Measurements from ENCODE around the gene GPR62.

GPR62 gene

DNA sequence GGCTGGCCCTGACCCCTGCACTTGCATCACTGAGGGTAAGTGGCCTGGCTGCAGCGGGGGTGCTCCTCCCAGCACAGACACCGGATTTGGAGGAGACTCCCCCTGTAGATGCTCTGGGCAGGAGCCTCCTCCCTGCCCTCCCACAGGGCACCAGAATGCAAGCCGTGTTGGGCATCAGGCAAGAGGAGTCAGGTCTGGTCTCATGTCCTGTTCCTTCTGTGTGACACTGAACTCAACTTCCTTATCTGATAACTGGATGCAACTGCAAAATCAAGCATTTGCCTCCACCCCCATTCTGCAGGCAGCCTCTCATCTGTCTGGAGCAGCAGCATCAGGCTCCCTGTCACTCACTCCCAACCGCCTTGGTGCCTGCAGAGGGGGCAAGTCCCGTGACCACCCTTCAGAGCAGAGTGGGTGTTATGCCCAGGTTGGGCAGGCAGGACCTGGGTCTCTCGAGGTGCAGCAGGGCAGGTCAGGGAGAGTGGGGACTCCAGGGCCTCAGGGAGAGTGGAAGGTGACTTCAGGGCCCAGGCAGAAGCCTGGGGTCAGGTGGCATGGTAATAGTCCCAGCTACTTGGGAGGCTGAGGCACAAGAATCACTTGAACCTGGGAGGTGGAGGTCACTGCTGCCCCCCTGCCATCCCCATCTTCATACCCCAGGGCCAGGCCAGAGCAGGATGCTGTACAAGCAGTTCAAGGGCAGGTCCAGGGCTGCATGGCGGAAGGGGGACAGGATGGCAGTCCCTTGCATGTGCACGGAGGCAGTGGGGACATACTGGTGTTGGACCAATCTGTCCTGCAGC, 51.0 kb downstream of the GPR62 start:
- FAIRE-seq (peak; percentile 21), DNase-seq (ENCODE audit: extremely low spot score, insufficient read length, low read depth) (no peak)

DNA sequence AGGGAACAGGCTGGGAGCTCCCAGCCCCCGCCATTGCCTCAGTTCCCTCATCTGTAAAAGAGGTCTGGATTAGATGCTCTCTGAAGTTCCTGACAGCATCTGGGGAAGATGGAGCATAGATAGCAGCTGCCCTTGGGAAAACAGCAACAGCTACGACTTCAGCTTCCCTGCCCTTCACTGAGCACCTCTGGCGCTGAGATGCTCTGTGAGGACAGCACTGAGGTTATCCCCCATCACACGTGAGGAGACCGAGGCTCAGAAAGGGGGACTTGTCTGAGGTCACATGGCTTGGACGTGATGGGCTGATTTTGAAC, 51.6 kb downstream of the GPR62 start:
- FAIRE-seq, result no peak
- DNase-seq (ENCODE audit: extremely low spot score, insufficient read length, low read depth), result no peak
